Measurements from ENCODE around the gene FAM107A.

DNA sequence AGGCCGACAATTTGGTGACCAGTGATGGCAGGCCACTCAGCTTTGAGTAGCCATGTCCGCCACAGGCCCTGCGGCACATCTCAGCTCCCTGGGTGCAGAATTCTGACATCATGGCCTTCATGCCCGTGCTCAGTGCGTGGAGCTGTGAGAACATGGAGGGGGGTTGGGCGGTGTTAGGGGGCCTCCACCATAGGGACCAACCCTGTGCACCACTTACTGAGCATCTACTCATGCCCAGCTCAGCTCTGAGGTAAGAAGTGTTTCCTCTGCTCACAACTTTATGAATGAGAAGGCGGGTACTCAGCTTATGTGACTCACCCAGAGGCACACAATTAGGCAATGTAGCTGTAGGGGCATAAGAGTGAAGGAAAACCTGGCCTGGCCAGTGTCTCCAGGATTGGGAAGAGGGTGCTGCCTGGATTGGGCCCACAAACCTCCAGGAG is 50.7 kb downstream of the FAM107A start:
- TF ChIP-seq, protein P1, sequence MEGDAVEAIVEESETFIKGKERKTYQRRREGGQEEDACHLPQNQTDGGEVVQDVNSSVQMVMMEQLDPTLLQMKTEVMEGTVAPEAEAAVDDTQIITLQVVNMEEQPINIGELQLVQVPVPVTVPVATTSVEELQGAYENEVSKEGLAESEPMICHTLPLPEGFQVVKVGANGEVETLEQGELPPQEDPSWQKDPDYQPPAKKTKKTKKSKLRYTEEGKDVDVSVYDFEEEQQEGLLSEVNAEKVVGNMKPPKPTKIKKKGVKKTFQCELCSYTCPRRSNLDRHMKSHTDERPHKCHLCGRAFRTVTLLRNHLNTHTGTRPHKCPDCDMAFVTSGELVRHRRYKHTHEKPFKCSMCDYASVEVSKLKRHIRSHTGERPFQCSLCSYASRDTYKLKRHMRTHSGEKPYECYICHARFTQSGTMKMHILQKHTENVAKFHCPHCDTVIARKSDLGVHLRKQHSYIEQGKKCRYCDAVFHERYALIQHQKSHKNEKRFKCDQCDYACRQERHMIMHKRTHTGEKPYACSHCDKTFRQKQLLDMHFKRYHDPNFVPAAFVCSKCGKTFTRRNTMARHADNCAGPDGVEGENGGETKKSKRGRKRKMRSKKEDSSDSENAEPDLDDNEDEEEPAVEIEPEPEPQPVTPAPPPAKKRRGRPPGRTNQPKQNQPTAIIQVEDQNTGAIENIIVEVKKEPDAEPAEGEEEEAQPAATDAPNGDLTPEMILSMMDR (IDR thresholded peaks at IDR 0.05), result no peak
- TF ChIP-seq POLR2AphosphoS5 (IDR thresholded peaks at IDR 0.05) (no peak), POLR2A (IDR thresholded peaks at IDR 0.05; ENCODE audit: low read depth) (no peak)

Measured in esophagus muscularis mucosa (tissue), 3 donors.